Stimulated activated naive CD8-positive, alpha-beta T cell treated with anti-CD3 and anti-CD28 coated beads, Interleukin-15, amount 100 ng/mL, for 72 hours (primary cell): ENCODE results near the gene GFI1B.
"Not testable (repeated sequence)": the region's sequence is repeated elsewhere in the genome, so short reads cannot be mapped to it uniquely, and the experiment has no call there.

Experiments
- ATAC-seq: fragments of 150-1000 bp; cut with Tn5 transposase; 2 replicates; pipeline ENCODE4 v1.10.0; 2021; ENCODE audit warnings: mild to moderate bottlenecking, moderate library complexity
- DNase-seq, 2 donors: peaks; one replicate each; pipeline ENCODE4 v3.0.0; 2021 to 2022
- H3K27ac Mint-ChIP-seq, 2 donors: one replicate each; pipeline ENCODE4 v1.8.0; 2022; ENCODE audit warnings: mild to moderate bottlenecking in 2 of 2, mixed read lengths in 2 of 2, moderate library complexity in 2 of 2
- H3K27me3 Mint-ChIP-seq: one replicate; pipeline ENCODE4 v1.8.0; 2022; ENCODE audit warnings: mixed read lengths
- H3K4me1 Mint-ChIP-seq: one replicate; pipeline ENCODE4 v1.8.0; 2022; ENCODE audit warnings: mild to moderate bottlenecking, mixed read lengths
- H3K4me3 Mint-ChIP-seq, 2 donors: one replicate each; pipeline ENCODE4 v1.8.0; 2022; ENCODE audit warnings: mild to moderate bottlenecking in 2 of 2, mixed read lengths in 2 of 2, moderate library complexity in 1 of 2
- H3K9me3 Mint-ChIP-seq, 2 donors: one replicate each; pipeline ENCODE4 v1.8.0; 2022; ENCODE audit warnings: mixed read lengths in 2 of 2

The GFI1B gene

GRCh38 chr9:132994410-132995120 is 16.1 kb downstream of the GFI1B start:
- Mint-ChIP-seq H3K4me3 (peak overlapping the region in 1 of 2 donors; percentile 19), H3K4me1 (peaks cover 29% of the 10 kb centered on the region), H3K27me3 (peaks cover 68% of the 10 kb centered on the region), H3K27ac (no peak overlapping the region), H3K9me3 (peaks cover 0 to 7% of the 10 kb centered on the region in 2 donors)
- ATAC-seq (peak; percentile 50), DNase-seq (no peak)

- no peak overlapping the region for H3K4me3 Mint-ChIP-seq
- H3K27me3 Mint-ChIP-seq, result peaks cover 68% of the 10 kb centered on the region
- no peak overlapping the region for H3K27ac Mint-ChIP-seq
- peaks cover 29% of the 10 kb centered on the region for H3K4me1 Mint-ChIP-seq
- ATAC-seq (no peak), DNase-seq (no peak)
- peaks cover 0 to 6% of the 10 kb centered on the region in 2 donors for H3K9me3 Mint-ChIP-seq
These were observed 16.6 kb downstream of the GFI1B start for GRCh38 chr9:132995121-132995420.

GRCh38 chr9:132995879-132996278 is 17.4 kb downstream of the GFI1B start:
- Mint-ChIP-seq H3K27me3 (peaks cover 71% of the 10 kb centered on the region), H3K27ac (no peak overlapping the region), H3K4me1 (peaks cover 29% of the 10 kb centered on the region), H3K4me3 (no peak overlapping the region), H3K9me3 (no peaks in the 10 kb centered on the region)
- ATAC-seq, result no peak
- no peak for DNase-seq

- Mint-ChIP-seq H3K4me3 (no peak overlapping the region), H3K4me1 (peaks cover 28% of the 10 kb centered on the region), H3K27ac (no peak overlapping the region), H3K9me3 (no peaks in the 10 kb centered on the region), H3K27me3 (peaks cover 69% of the 10 kb centered on the region)
- ATAC-seq, result no peak
- no peak for DNase-seq
These were observed 18.0 kb downstream of the GFI1B start for GRCh38 chr9:132996526-132996925.

- ATAC-seq (no peak), DNase-seq (no peak)
- Mint-ChIP-seq H3K27me3 (peaks cover 69% of the 10 kb centered on the region), H3K27ac (no peak overlapping the region), H3K4me3 (no peak overlapping the region), H3K4me1 (peaks cover 23% of the 10 kb centered on the region), H3K9me3 (no peaks in the 10 kb centered on the region)
These were observed 19.1 kb downstream of the GFI1B start for GRCh38 chr9:132997591-132997990.

GRCh38 chr9:132998221-132998620 is 19.7 kb downstream of the GFI1B start:
- DNase-seq, H3K9me3 Mint-ChIP-seq, H3K4me3 Mint-ChIP-seq, ATAC-seq, H3K27ac Mint-ChIP-seq: not testable (repeated sequence)
- Mint-ChIP-seq H3K27me3 (peaks cover 69% of the 10 kb centered on the region), H3K4me1 (peaks cover 25% of the 10 kb centered on the region)

- ATAC-seq, result no peak
- Mint-ChIP-seq H3K4me3 (no peak overlapping the region), H3K9me3 (no peaks in the 10 kb centered on the region), H3K4me1 (peaks cover 19% of the 10 kb centered on the region), H3K27ac (no peak overlapping the region), H3K27me3 (peaks cover 76% of the 10 kb centered on the region)
- DNase-seq, result no peak
These were observed 20.5 kb downstream of the GFI1B start for GRCh38 chr9:132998831-132999635.

- DNase-seq, result no peak
- no peak for ATAC-seq
- Mint-ChIP-seq H3K4me3 (no peak overlapping the region), H3K4me1 (peaks cover 6% of the 10 kb centered on the region), H3K27me3 (peaks cover 86% of the 10 kb centered on the region), H3K9me3 (no peaks in the 10 kb centered on the region), H3K27ac (no peak overlapping the region)
These were observed 23.9 kb downstream of the GFI1B start for GRCh38 chr9:133002147-133003070.

- ATAC-seq, result no peak
- Mint-ChIP-seq H3K4me1 (peaks cover 6% of the 10 kb centered on the region), H3K4me3 (no peak overlapping the region), H3K27me3 (peaks cover 89% of the 10 kb centered on the region), H3K27ac (no peak overlapping the region), H3K9me3 (no peaks in the 10 kb centered on the region)
- DNase-seq, result no peak
These were observed 24.6 kb downstream of the GFI1B start for GRCh38 chr9:133003071-133003461.

- ATAC-seq (no peak), DNase-seq (no peak)
- no peak overlapping the region for H3K27ac Mint-ChIP-seq
- H3K4me1 Mint-ChIP-seq, result peaks cover 6% of the 10 kb centered on the region
- H3K9me3 Mint-ChIP-seq, result no peaks in the 10 kb centered on the region
- H3K4me3 Mint-ChIP-seq, result no peak overlapping the region
- H3K27me3 Mint-ChIP-seq, result peaks cover 93% of the 10 kb centered on the region
These were observed 25.2 kb downstream of the GFI1B start for GRCh38 chr9:133003671-133004090.

- peaks cover 0 to 2% of the 10 kb centered on the region in 2 donors for H3K9me3 Mint-ChIP-seq
- H3K4me1 Mint-ChIP-seq, result peaks cover 6% of the 10 kb centered on the region
- H3K27me3 Mint-ChIP-seq, result peaks cover 93% of the 10 kb centered on the region
- no peak overlapping the region for H3K4me3 Mint-ChIP-seq
- DNase-seq, result no peak
- no peak overlapping the region for H3K27ac Mint-ChIP-seq
- no peak for ATAC-seq
These were observed 25.9 kb downstream of the GFI1B start for GRCh38 chr9:133004091-133004998.

- peaks cover 92% of the 10 kb centered on the region for H3K27me3 Mint-ChIP-seq
- H3K4me1 Mint-ChIP-seq, result peaks cover 6% of the 10 kb centered on the region
- H3K9me3 Mint-ChIP-seq, result peaks cover 0 to 5% of the 10 kb centered on the region in 2 donors
These were observed 26.7 kb downstream of the GFI1B start for GRCh38 chr9:133004999-133005760.

GRCh38 chr9:133005957-133006356 is 27.5 kb downstream of the GFI1B start:
- H3K9me3 Mint-ChIP-seq, result peaks cover 0 to 5% of the 10 kb centered on the region in 2 donors
- peaks cover 84% of the 10 kb centered on the region for H3K27me3 Mint-ChIP-seq
- ATAC-seq (no peak), DNase-seq (no peak)
- no peak overlapping the region for H3K4me3 Mint-ChIP-seq
- H3K4me1 Mint-ChIP-seq, result peaks cover 6% of the 10 kb centered on the region
- no peak overlapping the region for H3K27ac Mint-ChIP-seq

More at GRCh38 chr9:133004999-133005760, 26.7 kb downstream of the GFI1B start:
- Mint-ChIP-seq H3K27ac (no peak overlapping the region), H3K4me3 (no peak overlapping the region)
- ATAC-seq (no peak), DNase-seq (no peak)

GRCh38 chr9:133006731-133007352 is 28.3 kb downstream of the GFI1B start:
- Mint-ChIP-seq H3K27ac (no peak overlapping the region), H3K9me3 (peaks cover 0 to 5% of the 10 kb centered on the region in 2 donors), H3K4me3 (no peak overlapping the region), H3K27me3 (peaks cover 78% of the 10 kb centered on the region), H3K4me1 (peaks cover 6% of the 10 kb centered on the region)
- no peak for ATAC-seq
- DNase-seq, result no peak
